Heart left ventricle (tissue), 13 donors: ENCODE results near the gene TYW1.
"Not testable (repeated sequence)": the region's sequence is repeated elsewhere in the genome, so short reads cannot be mapped to it uniquely, and the experiment has no call there.

Experiments
- CTCF ChIP-seq, 12 donors: fragments of 200-600 bp; sonication (generic) in 4 of 12; IDR thresholded peaks; one replicate each; pipeline versions ENCODE4 v1.5.0 to v1.8.0; 2018 to 2022; ENCODE audit warnings: antibody characterized with exemption in 12 of 12, mild to moderate bottlenecking in 5 of 12
- POLR2A ChIP-seq, 2 donors: fragments of 450-650 bp; IDR thresholded peaks; one replicate each; pipeline ENCODE4 v1.6.1; 2017; ENCODE audit warnings: antibody characterized with exemption in 2 of 2, mild to moderate bottlenecking in 2 of 2, moderate library complexity in 2 of 2
- donor health status: ischemic (EF 13 %, LVEDD 7.1; RV severe dilation, severe dysfunction).
- donor health status: DM: no; HTN: yes; CAD: no.
- donor health status: DM: no; HTN: no; CAD: no.
- donor health status: ischemic (EF 25% LVEDD 6.9; RV normal size, moderate dysfunction).
- donor health status: ischemic (EF 25% LVEDD 5.7; RV mildly dilated, moderate dysfunction).
- donor health status: ischemic (EF 35%, LVEDD 5.7; RV mildly dilated, moderate dysfunction).
- donor health status: nonischemic (EF 11% LVEDD 7.7; RV severe dilation, severe dysfunction).
- donor health status: DM: yes; HTN: yes; CAD: no.
- donor health status: PGD.
- donor health status: ischemic (EF 29% LVEDD 5.4; RV normal size, mild dysfunction).
- donor health status: nonischemic (EF 23%, LVEDD 6.1; RV moderate dilation, normal function).

GRCh38 chr7:67196176-67196575, 199.5 kb downstream of the TYW1 start:
- not testable (repeated sequence) for TF ChIP-seq POLR2A, CTCF (IDR thresholded peaks at IDR 0.05)
